EH (cell line): ENCODE measurements around the gene SIX2.

Experiments
- DNase-seq: peaks from one replicate; pipeline ENCODE4 v3.0.0-alpha.2; 2015; ENCODE audit warnings: low read depth

Gene SIX2

DNA sequence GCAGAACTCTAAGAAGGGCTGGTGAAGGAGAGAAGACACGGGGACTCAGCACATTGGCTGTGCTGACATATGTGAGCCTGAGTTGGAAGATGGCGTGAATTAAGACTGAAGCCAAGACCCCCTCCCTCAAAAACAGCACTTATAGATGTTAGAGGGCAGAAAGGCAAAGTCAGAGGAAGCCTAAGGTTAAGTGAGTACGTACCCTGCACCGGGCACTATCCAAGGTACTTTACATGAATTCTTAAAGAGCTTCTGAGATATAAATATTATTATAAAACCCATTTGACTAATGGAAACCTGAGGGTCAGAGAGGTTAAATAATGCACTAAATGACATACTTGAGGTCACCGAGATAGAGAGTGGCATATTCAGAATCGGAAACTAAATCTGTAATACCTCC lies 42.2 kb downstream of the SIX2 start:
- DNase-seq = no peak

GRCh38 chr2:44965684-44966083 lies 43.6 kb downstream of the SIX2 start:
- no peak for DNase-seq

GRCh38 chr2:44964752-44965236 lies 44.5 kb downstream of the SIX2 start:
- no peak for DNase-seq

GRCh38 chr2:44962176-44962695 lies 47.0 kb downstream of the SIX2 start:
- no peak for DNase-seq

DNA sequence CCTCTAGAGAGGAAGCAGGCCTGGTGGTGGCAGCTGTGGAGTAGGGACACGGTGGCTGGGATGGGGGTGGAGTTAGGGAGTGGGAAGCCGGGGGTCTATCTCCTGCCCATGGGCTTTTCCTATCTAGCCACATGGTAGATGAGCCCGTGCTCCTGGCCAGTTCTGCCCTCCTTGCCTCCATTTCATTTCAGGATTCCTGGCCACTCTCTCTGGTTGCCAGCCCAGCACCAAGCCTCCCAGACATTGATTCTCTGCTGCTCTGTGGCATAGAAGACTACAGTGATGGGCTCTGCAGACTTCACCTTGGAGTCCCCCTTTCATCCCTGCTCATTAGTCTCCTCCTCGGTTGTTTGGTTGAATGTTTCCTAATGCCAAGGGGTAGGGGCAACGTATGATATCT lies 48.4 kb downstream of the SIX2 start:
- DNase-seq = no peak

- no peak for DNase-seq
Observed at GRCh38 chr2:44959855-44960254, 49.4 kb downstream of the SIX2 start.

DNA sequence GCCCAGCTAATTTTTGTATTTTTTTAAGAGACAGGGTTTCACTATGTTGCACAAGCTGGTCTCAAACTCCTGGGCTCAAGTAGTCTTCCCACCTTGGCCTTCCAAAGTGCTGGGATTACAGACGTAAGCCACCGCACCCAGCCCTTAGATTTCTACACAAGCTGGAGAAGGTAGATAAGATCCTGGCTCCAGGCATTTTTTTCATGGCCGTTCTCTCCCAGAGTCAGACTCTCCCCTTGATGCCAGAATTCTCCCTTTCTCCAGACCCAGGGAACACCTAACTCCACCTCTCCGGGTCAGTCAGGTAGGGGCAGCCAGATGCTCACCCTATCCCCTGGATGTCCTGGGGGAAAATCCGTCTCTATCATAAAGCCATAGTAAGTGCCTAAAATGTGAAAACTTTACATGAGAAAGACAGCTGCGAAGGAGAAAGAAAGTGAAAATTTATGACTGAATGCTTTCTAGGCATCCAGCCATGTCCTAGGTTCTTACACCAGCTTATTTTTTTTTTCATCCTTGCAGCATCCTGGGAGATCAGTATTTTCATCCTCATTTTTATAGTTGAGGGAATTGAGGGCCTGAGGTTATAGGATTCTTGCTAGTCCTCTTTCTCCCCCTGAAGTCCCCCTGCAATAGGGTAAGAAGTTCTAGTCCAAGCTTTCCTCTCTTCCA lies 51.5 kb downstream of the SIX2 start:
- DNase-seq = no peak

DNA sequence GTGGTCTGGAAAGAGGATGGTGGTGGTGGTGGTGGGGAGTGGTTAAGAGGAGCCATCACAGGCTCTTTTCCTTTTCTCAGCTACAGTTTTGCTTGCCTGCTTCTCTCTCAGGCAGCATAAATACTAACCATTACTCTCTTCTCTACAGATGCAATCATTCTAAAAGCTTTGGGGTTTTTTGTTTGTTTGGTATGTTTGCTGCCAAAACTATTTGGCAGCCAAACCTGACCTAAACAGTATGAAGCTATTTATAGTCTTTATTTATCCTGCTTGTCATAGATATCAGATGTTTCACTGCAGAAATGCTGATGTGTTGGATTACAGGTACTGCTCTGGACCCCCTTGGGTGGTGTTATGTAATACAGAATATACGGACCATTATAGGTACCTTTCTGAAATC lies 52.4 kb downstream of the SIX2 start:
- DNase-seq = no peak

DNA sequence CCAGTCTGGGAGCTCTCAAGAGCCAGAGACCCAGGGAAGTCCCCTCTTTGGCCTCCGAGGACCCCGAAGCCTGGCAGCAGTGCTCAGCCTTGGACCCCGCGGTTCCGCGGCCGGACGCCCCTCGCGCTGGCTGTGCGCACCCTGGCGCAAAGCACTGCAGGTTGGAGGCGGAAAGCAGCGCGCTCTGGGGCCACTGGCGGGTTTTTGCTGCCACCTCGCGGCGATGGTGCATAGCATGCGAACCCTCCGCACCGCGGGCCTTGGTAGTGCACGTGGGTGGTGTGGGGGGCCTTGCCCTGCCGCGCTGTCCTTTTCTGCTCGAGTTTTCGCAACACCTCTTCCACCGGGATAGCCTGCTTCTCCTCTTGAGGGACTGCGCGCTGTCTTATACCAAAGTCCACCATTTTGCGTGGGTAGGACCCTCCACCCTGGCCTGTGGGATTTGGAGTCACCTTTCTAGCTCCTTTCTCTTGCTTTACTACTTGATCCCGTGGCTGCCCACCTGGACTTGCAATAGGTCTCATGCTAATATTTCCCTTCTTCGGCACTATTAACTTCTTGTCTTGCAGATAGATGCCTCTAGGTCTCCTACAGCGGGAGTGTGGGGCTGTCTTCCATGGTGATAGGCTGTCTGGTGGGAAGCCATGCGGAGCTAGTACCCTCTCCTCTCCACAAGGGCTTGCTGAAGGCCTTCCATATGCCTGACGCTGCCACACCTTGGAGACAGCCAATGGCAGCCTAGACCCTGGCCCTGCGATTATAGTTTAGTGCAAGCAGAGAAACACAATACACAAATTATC lies 53.5 kb downstream of the SIX2 start:
- DNase-seq = peak; percentile 63
